SK-N-MC (cell line): ENCODE measurements around the gene EBF4.

Source experiments
- DNase-seq: peaks from one replicate; pipeline ENCODE4 v3.0.0-alpha.2; 2011; ENCODE audit warnings: low read depth, low spot score
- H3K27ac ChIP-seq: fragments of 200-600 bp; sonication (generic); 2 replicates; pipeline ENCODE4 v1.5.1; 2016; ENCODE audit warnings: mixed run types
- H3K36me3 ChIP-seq: fragments of 200-600 bp; sonication (generic); 2 replicates; pipeline ENCODE4 v1.6.1; 2017; ENCODE audit warnings: antibody characterized with exemption, low read length, mixed read lengths; ENCODE audit not compliant: insufficient read depth
- H3K4me3 ChIP-seq: fragments of 200-600 bp; sonication (generic); 2 replicates; pipeline ENCODE4 v1.5.1; 2016
- H3K9ac ChIP-seq: fragments of 200-600 bp; sonication (generic); 2 replicates; pipeline ENCODE4 v1.8.0; 2017; ENCODE audit warnings: mixed run types, mixed read lengths; ENCODE audit not compliant: insufficient read length
- H3K9me3 ChIP-seq: fragments of 200-600 bp; sonication (generic); 2 replicates; pipeline ENCODE4 v1.6.1; 2017; ENCODE audit warnings: low read depth, mild to moderate bottlenecking, antibody characterized with exemption, low read length, moderate library complexity, mixed read lengths
- EZH2 ChIP-seq: fragments of 200-600 bp; sonication (generic); IDR thresholded peaks from one replicate; pipeline ENCODE4 v1.6.1; 2017; ENCODE audit warnings: antibody characterized with exemption
- FOXP2 ChIP-seq: optimal IDR thresholded peaks from 2 replicates; pipeline ENCODE3; 2011; ENCODE audit warnings: mild to moderate bottlenecking, moderate library complexity; ENCODE audit not compliant: insufficient read depth; ENCODE audit errors: extremely low read length, control extremely low read depth
- POLR2AphosphoS5 ChIP-seq: IDR thresholded peaks from 2 replicates; pipeline ENCODE4 v1.6.1; 2012; ENCODE audit warnings: mild to moderate bottlenecking, low read depth, low read length, borderline replicate concordance

The EBF4 gene

GRCh38 chr20:2799688-2800520 is 107.3 kb downstream of the EBF4 start:
- Histone ChIP-seq H3K36me3 (peaks cover 8% of the 10 kb centered on the region; the same call in 1 of the 2 replicates), H3K9me3 (no peaks in the 10 kb centered on the region), H3K4me3 (peak overlapping the region; percentile 84), H3K9ac (peak overlapping the region; percentile 42), H3K27ac (no peak overlapping the region)
- no peak for TF ChIP-seq EZH2
- no peak for TF ChIP-seq FOXP2
- no peak for TF ChIP-seq POLR2AphosphoS5
- DNase-seq: no peak

GRCh38 chr20:2800521-2801285 is 108.1 kb downstream of the EBF4 start, which contains the start of gene CPXM1:
CPXM1 (minus strand) TSS chr20:2800627; CDS start chr20:2800572, 55 bp downstream.
- peaks cover 8% of the 10 kb centered on the region; the same call in 1 of the 2 replicates for H3K36me3 ChIP-seq
- no peaks in the 10 kb centered on the region for H3K9me3 ChIP-seq
- peak within 1 kb of the TSS; percentile 42 for H3K9ac ChIP-seq
- peak within 1 kb of the TSS; percentile 84 for H3K4me3 ChIP-seq
- no peak within 1 kb of the TSS for H3K27ac ChIP-seq
- TF ChIP-seq FOXP2 (no peak), EZH2 (no peak), POLR2AphosphoS5 (no peak)
- DNase-seq: no peak

GRCh38 chr20:2801286-2801728 is 108.7 kb downstream of the EBF4 start:
- Histone ChIP-seq H3K9ac (no peak overlapping the region), H3K36me3 (peaks cover 8% of the 10 kb centered on the region; the same call in 1 of the 2 replicates), H3K4me3 (no peak overlapping the region; the same call in 1 of the 2 replicates), H3K9me3 (no peaks in the 10 kb centered on the region), H3K27ac (no peak overlapping the region)
- no peak for DNase-seq
- TF ChIP-seq EZH2 (no peak), POLR2AphosphoS5 (no peak), FOXP2 (no peak)

GRCh38 chr20:2804041-2804828 is 111.7 kb downstream of the EBF4 start:
- Histone ChIP-seq H3K36me3 (no peaks in the 10 kb centered on the region), H3K27ac (no peak overlapping the region), H3K9me3 (no peaks in the 10 kb centered on the region), H3K9ac (no peak overlapping the region), H3K4me3 (no peak overlapping the region)
- no peak for DNase-seq
- no peak for TF ChIP-seq FOXP2
- TF ChIP-seq EZH2: no peak
- TF ChIP-seq POLR2AphosphoS5: no peak

GRCh38 chr20:2804852-2805688 is 112.5 kb downstream of the EBF4 start:
- TF ChIP-seq EZH2: no peak
- TF ChIP-seq POLR2AphosphoS5: no peak
- no peaks in the 10 kb centered on the region for H3K9me3 ChIP-seq
- H3K4me3 ChIP-seq: no peak overlapping the region
- no peaks in the 10 kb centered on the region for H3K36me3 ChIP-seq
- DNase-seq: no peak
- H3K27ac ChIP-seq: no peak overlapping the region
- H3K9ac ChIP-seq: no peak overlapping the region

GRCh38 chr20:2805689-2806350 is 113.2 kb downstream of the EBF4 start:
- Histone ChIP-seq H3K9ac (no peak overlapping the region), H3K4me3 (no peak overlapping the region), H3K9me3 (no peaks in the 10 kb centered on the region), H3K36me3 (no peaks in the 10 kb centered on the region), H3K27ac (no peak overlapping the region)
- no peak for DNase-seq
- no peak for TF ChIP-seq FOXP2
- TF ChIP-seq POLR2AphosphoS5: no peak
- TF ChIP-seq EZH2: no peak

- H3K36me3 ChIP-seq: no peaks in the 10 kb centered on the region
- H3K9me3 ChIP-seq: no peaks in the 10 kb centered on the region
- no peak for DNase-seq
- TF ChIP-seq FOXP2: no peak
- no peak overlapping the region for H3K27ac ChIP-seq
- H3K9ac ChIP-seq: no peak overlapping the region
- no peak overlapping the region for H3K4me3 ChIP-seq
Observed at GRCh38 chr20:2806351-2806701, 113.7 kb downstream of the EBF4 start.
